ENCODE data around the gene PMM2.
"Not testable (repeated sequence)": the region's sequence is repeated elsewhere in the genome, so short reads cannot be mapped to it uniquely, and the experiment has no call there.

Gene PMM2

GRCh38 chr16:8781797-8782196 is 15.8 kb upstream of the PMM2 start:
- DNase-seq: no peak

GRCh38 chr16:8782673-8783072 is 15.0 kb upstream of the PMM2 start:
- DNase-seq: no peak

- DNase-seq: no peak
Observed at GRCh38 chr16:8785408-8785807, 12.2 kb upstream of the PMM2 start.

- not testable (repeated sequence) for DNase-seq
Observed at GRCh38 chr16:8786316-8786715, 11.3 kb upstream of the PMM2 start.

GRCh38 chr16:8788578-8789172 is 9.0 kb upstream of the PMM2 start:
- no peak for DNase-seq

- no peak for DNase-seq
Observed at GRCh38 chr16:8795091-8795490, 2.5 kb upstream of the PMM2 start.

- DNase-seq: no peak
Observed at GRCh38 chr16:8795818-8796217, 1.8 kb upstream of the PMM2 start.

- no peak for DNase-seq
Observed at GRCh38 chr16:8796469-8797363, 923 bp upstream of the PMM2 start.

- DNase-seq: no peak
Observed at GRCh38 chr16:8798174-8798527, 512 bp downstream of the PMM2 start.

GRCh38 chr16:8798535-8799157 is 1.0 kb downstream of the PMM2 start:
- no peak for DNase-seq

- DNase-seq: no peak
Observed at GRCh38 chr16:8801701-8802100, 4.1 kb downstream of the PMM2 start.

GRCh38 chr16:8803733-8804132 is 6.1 kb downstream of the PMM2 start:
- DNase-seq: not testable (repeated sequence)

GRCh38 chr16:8804313-8804712 is 6.7 kb downstream of the PMM2 start:
- no peak for DNase-seq

GRCh38 chr16:8806272-8806983 is 8.8 kb downstream of the PMM2 start:
- DNase-seq: no peak

GRCh38 chr16:8807189-8807588 is 9.6 kb downstream of the PMM2 start:
- DNase-seq: no peak

GRCh38 chr16:8808009-8808408 is 10.4 kb downstream of the PMM2 start:
- no peak for DNase-seq

GRCh38 chr16:8808613-8809353 is 11.1 kb downstream of the PMM2 start:
- no peak for DNase-seq

- DNase-seq: peak in 1 of 56 donors; percentile 1
Observed at GRCh38 chr16:8812162-8812843, 14.7 kb downstream of the PMM2 start.

GRCh38 chr16:8814095-8814806 is 16.6 kb downstream of the PMM2 start:
- DNase-seq: no peak

Measured in amygdala (tissue), 56 donors.